GM18873 (cell line): ENCODE results near the gene NEMP2.
A peak's percentile ranks its signal among the peaks of the same experiment; 100 is the strongest.

Source experiments
- ATAC-seq: cut with Tn5 transposase; IDR thresholded peaks from one replicate; pipeline ENCODE4 v1.9.1; 2021; ENCODE audit warnings: mild to moderate bottlenecking, moderate library complexity, moderate number of reproducible peaks; ENCODE audit not compliant: unreplicated experiment, low FRiP score

NEMP2 gene

GRCh38 chr2:190534310-190535120 is at the start of gene NEMP2:
TSS of gene NEMP2 (minus strand) at chr2:190534722. CDS start at chr2:190534655, 67 bp downstream.
- ATAC-seq, result peak; percentile 69

- peak; percentile 65 for ATAC-seq
Observed at GRCh38 chr2:190583507-190584337, 49.2 kb upstream of the NEMP2 start.

GRCh38 chr2:190582736-190583506 is 48.4 kb upstream of the NEMP2 start:
- ATAC-seq, result peak; percentile 61

- no peak for ATAC-seq
Observed at GRCh38 chr2:190582019-190582418, 47.5 kb upstream of the NEMP2 start.

- no peak for ATAC-seq
Observed at GRCh38 chr2:190579915-190580846, 45.7 kb upstream of the NEMP2 start.

- ATAC-seq, result no peak
Observed at GRCh38 chr2:190579058-190579410, 44.5 kb upstream of the NEMP2 start.

GRCh38 chr2:190578158-190579057 is 43.9 kb upstream of the NEMP2 start:
- no peak for ATAC-seq

- ATAC-seq, result no peak
Observed at GRCh38 chr2:190576573-190576972, 42.1 kb upstream of the NEMP2 start.

- ATAC-seq, result no peak
Observed at GRCh38 chr2:190575263-190575662, 40.7 kb upstream of the NEMP2 start.

GRCh38 chr2:190574169-190574568 is 39.6 kb upstream of the NEMP2 start:
- no peak for ATAC-seq

GRCh38 chr2:190572246-190572645 is 37.7 kb upstream of the NEMP2 start:
- ATAC-seq, result no peak

- no peak for ATAC-seq
Observed at GRCh38 chr2:190571686-190572085, 37.2 kb upstream of the NEMP2 start.

GRCh38 chr2:190570871-190571270 is 36.3 kb upstream of the NEMP2 start:
- ATAC-seq, result no peak

GRCh38 chr2:190569994-190570755 is 35.7 kb upstream of the NEMP2 start:
- no peak for ATAC-seq

GRCh38 chr2:190564838-190565237 is 30.3 kb upstream of the NEMP2 start:
- no peak for ATAC-seq

- no peak for ATAC-seq
Observed at GRCh38 chr2:190563646-190564045, 29.1 kb upstream of the NEMP2 start.

GRCh38 chr2:190563109-190563508 is 28.6 kb upstream of the NEMP2 start:
- ATAC-seq, result no peak

- ATAC-seq, result no peak
Observed at GRCh38 chr2:190562121-190562520, 27.6 kb upstream of the NEMP2 start.
